Stimulated activated CD4-positive, alpha-beta T cell treated with anti-CD3 and anti-CD28 coated beads, TNF-alpha, amount 100 ng/mL, for 4 hours (primary cell): ENCODE measurements around the gene SHTN1.

ENCODE experiments used
- DNase-seq, 3 experiments: peaks; one replicate each; pipeline ENCODE4 v3.0.0-alpha.2; 2020; ENCODE audit warnings: low read depth in 3 of 3

Gene SHTN1

GRCh38 chr10:116917481-116917880 is 87.5 kb downstream of the SHTN1 start:
- no peak for DNase-seq

GRCh38 chr10:116915340-116915739 is 89.6 kb downstream of the SHTN1 start:
- no peak for DNase-seq

DNA sequence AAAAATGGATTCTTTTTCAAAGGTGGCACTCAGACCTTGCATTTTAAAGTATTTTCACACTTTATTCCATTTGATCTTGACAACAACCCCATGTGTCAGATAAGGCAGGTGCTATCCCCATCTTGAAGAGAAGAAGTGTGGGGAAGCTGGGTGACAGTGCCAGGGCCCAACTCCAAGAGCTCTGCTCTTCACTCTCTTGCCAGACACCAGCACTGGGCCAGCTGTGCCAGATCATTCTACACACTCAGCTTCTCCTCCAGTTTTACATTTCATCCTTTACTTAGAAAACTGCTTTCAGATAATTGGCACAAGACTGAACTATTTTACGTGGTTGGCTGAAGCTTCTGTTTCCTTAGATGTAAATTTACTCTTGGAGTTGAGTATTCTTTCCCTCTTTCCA is 91.3 kb downstream of the SHTN1 start:
- DNase-seq = no peak

- DNase-seq = no peak
Measured at GRCh38 chr10:116912162-116912561, 92.8 kb downstream of the SHTN1 start.

DNA sequence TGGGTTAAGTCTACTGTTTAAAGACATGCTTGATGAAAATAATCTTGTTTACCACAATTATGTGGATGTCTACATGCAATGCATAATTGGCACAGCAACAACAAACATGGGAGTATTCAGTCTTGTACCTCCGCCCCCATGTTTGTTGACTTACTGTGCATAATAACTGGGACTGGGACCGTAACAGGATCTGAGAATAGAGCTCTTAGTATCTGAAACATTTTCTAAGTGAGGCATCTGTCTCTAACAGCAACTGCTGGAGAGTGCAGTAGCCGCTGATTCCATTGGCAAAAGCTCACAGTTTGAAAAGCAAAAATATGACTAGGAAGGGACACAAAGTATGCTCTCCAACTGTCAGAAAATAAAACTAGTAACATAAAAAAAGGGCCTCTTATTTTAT is 94.1 kb downstream of the SHTN1 start:
- DNase-seq = no peak

GRCh38 chr10:116909307-116909706 is 95.7 kb downstream of the SHTN1 start:
- DNase-seq = no peak

DNA sequence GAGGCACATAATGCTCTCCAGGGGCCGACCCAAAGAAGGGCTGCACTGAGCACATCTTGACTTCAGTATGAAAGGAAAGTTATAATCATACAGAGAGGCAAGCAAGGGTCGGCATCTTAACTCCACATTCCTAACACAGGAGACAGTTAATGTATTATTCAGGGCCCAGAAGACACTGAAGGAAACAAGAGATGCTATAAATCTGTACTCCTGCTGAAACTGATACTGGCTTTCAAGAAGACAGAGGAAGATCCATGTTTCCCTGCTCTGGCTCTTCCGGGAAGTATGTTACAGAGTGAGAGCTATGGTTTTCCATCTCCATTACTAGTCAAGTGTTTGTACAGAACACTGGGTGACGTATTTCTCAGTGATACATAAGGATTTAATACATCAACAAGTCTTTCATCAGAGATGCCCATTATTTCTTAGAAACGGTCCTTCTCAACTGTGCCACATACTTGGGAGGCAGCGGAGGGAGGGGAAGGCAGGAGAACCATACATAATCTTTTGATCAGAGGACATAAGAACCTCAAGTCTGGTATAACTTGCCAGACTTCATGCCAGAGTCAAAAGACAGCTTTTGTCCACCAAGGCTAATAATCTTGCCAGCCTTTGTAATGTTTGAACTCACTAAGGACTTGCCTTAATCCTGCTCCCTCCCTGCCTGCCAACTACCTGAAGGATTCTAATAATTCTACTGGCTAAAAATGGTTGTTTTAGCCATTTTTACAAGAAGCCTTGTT is 97.6 kb downstream of the SHTN1 start:
- no peak for DNase-seq

DNA sequence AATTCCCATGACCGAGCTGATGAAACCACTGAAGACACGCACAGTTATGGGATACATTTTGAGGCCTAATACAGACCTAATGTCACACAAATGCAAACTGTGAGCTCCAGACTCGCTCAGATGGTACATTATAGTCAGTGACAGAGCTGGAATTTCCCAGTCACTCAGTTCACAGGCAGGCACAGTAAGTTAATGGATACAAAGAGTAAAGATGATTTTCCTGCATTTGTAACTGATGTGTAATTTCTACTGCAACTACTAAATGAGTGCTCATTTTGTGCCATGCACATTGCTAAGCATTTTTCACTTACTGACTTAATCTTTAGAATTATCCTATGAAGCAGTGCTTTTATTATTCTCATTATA is 99.2 kb downstream of the SHTN1 start:
- DNase-seq = no peak

- no peak for DNase-seq
Measured at GRCh38 chr10:116899626-116900025, 105.4 kb downstream of the SHTN1 start.

GRCh38 chr10:116893686-116894037 is 111.3 kb downstream of the SHTN1 start:
- no peak for DNase-seq

DNA sequence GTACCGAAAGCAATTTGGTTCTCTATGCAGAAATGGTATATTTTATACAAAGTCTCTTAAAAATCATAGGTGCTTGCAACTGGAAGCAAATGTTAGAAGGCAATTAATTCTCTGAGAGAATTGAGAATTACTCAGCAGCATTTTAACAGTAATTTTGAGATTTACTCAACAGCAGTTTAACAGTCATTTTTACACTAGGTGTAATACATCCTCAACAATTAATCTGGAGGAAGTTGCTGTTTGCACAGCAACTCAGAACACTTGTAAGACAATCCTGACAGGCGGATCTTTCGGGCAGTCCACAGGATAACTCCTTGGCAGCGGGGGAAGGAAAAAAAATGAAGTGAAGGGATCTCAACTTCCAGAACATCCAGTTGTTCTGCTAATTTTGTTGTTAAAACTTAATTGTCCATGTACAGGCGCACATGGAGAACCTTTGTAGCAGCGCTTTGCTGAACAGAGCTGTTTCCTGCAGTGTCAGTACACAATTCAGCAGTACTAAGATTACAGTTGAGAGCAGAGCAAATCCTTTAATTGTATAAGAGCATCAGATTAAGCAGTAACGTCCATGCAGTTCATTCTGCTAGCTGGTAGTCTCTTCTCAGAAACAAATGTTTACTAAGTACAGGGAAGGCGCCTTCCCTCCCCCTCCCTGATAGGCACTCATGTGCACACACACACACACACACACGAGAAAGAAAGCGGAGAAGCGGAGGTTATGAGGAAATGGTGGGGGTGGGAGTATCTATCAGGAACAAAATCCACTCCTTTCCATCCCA is 111.9 kb downstream of the SHTN1 start:
- DNase-seq = no peak

DNA sequence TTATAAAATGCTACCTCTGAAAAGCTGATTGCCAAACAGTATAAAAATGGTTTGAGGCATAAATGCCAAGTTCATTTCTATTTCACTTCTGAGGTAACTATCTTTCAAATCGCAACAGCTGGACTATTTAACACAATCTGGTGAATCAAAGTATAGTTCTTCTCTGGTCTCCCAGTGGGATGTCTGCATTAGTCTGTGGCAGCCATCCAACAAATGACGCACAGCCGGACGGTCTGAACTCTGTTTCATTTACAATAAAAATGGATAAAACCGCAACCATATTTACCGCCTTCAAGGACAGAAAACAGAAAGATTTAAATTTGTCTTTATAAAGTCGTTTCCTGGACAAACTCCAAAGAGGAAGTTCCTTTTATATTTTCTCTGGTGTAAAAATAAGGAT is 113.8 kb downstream of the SHTN1 start:
- no peak for DNase-seq

- no peak for DNase-seq
Measured at GRCh38 chr10:116889066-116889465, 115.9 kb downstream of the SHTN1 start.

- DNase-seq = no peak
Measured at GRCh38 chr10:116888380-116889055, 116.5 kb downstream of the SHTN1 start.

DNA sequence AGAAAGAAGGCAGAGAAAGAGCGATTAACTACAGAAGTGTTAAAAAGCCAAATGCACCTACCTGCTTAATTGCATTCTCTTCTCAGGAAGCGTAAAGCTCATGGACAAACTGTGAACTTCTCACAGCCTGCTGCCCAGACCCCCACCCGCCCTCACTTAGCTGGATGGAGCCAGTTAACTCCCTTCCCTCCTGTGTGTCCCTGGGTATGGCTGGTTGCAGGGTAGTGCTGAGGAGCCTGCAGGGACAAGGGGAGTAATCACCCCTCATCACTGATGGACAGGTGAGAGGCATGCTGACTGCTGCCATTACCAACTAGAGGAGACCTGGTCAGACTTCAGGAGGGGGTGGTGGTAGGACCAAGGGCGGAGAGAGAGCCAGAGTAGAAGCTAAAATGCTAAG is 118.2 kb downstream of the SHTN1 start:
- DNase-seq = no peak

GRCh38 chr10:116882639-116883038 is 122.3 kb downstream of the SHTN1 start:
- no peak for DNase-seq

- DNase-seq = no peak
Measured at GRCh38 chr10:116880716-116881482, 124.1 kb downstream of the SHTN1 start.

- no peak for DNase-seq
Measured at GRCh38 chr10:116879817-116880216, 125.2 kb downstream of the SHTN1 start.

DNA sequence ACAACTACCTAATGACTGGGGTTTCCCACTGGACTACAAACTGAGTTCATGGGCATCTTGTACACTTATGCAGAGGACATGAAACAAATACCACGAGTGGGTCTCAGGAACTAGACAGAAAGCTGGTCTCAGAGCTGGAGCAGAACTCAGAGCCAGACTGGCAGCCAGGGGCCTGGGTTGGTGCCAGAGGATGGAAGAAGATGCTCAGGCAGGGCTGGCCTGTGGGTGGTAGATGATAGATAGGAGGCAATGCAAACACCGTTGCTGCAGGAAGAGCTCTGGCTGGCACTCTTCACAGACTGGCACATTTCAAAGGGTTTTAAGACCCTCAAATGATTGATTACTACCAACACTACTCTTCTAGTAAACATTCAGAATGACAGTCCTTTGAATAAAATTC is 126.9 kb downstream of the SHTN1 start:
- DNase-seq = no peak

DNA sequence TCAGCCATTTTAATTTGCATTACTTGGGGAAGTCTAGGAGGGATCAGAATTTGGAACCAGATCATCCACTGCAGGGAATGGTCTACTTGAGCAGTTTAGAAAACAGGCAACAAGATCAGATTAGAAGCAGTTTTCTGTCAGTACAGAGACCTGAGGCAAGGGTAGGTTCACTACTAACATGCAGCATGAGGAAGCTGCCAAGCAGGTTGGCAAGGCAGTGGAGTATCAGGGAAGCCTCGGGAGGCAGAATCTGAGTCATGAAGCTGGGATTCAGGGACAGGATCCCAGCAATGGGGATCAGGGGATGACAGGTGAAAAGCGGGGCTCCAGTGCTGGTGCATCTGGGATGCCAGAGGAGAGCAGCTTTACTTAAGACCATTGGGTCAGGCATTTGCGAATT is 127.6 kb downstream of the SHTN1 start:
- no peak for DNase-seq

GRCh38 chr10:116875897-116876296 is 129.1 kb downstream of the SHTN1 start:
- DNase-seq = no peak

DNA sequence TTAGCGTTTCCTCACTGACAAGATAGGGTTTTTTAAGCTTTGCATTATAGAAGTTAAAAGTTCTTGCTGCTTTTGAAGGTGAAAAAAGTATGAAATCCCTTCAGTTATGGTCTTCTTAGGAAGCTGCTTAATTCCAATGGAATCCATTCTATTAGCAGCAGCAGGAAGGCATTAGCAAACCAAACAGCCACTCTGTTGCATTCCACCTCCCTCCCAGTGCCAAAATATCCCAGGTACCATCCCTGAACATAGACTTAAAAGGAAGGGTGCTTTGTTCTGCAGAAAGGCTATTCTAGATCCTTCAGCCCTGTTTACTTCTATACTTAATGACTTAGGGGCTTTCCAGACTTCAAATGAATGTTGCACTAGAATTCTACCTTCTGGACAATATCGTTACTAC is 131.9 kb downstream of the SHTN1 start:
- DNase-seq = no peak
